ENCODE results near the gene ANKS3.
"Not testable (repeated sequence)": the region's sequence is repeated elsewhere in the genome, so short reads cannot be mapped to it uniquely, and the experiment has no call there.

ANKS3 gene

DNA sequence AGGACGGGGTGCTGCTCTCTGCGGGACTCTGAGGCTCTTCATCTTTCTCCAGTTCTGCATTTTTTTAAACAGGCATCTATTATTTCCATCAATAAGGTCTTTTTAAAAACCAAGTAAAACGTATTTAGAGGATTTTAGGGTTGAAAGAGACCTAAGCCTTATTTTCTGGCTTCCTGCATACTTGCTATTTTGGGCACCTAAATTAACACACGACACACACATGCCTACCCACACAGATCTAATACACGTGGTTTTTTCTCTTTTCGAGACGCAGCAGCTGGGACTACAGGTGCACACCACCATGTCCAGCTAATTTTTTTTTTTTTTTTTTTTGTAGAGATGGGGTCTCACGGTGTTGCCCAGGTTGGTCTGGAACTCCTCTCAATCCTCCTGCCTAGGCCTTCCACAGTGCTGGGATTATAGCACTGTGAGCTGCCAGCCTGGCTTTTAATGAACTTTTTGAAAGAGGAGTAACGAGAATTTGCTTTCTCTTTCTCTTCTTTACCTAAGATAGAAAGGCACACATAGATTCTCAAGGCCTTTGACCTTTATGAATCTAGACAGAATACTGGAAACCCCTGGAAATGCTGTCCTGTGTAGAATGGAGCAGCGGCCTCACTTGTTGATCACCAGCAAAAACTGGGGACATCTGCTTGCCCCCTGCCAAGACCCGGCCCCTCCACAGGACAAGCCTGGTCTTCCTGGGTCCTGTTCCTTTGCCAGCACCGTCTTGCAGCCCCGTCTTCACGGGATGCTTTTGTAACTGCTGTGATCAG is 14.0 kb upstream of the ANKS3 start:
- in situ Hi-C loops (cut with MboI; ENCODE audit: low sequenced_read_pairs, unreplicated experiment), result no loop called here
- TF ChIP-seq, protein P1, sequence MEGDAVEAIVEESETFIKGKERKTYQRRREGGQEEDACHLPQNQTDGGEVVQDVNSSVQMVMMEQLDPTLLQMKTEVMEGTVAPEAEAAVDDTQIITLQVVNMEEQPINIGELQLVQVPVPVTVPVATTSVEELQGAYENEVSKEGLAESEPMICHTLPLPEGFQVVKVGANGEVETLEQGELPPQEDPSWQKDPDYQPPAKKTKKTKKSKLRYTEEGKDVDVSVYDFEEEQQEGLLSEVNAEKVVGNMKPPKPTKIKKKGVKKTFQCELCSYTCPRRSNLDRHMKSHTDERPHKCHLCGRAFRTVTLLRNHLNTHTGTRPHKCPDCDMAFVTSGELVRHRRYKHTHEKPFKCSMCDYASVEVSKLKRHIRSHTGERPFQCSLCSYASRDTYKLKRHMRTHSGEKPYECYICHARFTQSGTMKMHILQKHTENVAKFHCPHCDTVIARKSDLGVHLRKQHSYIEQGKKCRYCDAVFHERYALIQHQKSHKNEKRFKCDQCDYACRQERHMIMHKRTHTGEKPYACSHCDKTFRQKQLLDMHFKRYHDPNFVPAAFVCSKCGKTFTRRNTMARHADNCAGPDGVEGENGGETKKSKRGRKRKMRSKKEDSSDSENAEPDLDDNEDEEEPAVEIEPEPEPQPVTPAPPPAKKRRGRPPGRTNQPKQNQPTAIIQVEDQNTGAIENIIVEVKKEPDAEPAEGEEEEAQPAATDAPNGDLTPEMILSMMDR (IDR thresholded peaks at IDR 0.05; ENCODE audit: borderline replicate concordance, control extremely low read depth, extremely low read depth, insufficient read depth, missing control alignments), result no peak
- DNase-seq (ENCODE audit: low spot score), result peak; percentile 53

DNA sequence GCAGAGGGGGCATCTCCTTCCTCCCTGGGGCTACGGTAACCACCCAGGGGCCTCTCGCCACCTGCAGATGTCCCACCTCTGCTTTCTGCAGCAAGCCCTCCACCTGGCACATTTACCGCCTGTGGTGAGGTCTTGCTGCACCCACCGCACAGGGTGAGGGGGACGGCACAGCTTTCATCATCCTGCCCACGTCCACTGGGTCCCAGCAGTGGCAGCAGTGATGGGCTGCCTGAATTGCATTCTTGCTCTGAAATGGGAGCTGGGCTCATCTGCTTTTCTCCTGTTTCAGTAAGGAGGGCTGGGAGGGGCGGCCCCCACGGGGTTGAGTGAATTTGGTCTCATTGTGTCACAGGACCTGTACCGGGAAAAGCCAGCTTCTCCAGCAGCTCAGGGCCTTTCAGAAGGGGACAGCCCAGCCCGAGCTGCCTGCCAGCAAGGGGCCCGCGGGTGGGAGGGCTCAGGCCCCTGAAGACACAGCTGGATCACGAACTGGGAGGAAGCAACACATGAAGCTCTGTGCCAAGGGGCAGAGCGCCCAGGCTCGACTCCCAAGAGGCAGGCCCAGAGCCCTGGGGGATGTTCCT is 13.0 kb upstream of the ANKS3 start:
- DNase-seq (ENCODE audit: low spot score), result no peak
- TF ChIP-seq, protein P1 (IDR thresholded peaks at IDR 0.05; ENCODE audit: borderline replicate concordance, control extremely low read depth, extremely low read depth, insufficient read depth, missing control alignments), result no peak
- in situ Hi-C loops (cut with MboI; ENCODE audit: low sequenced_read_pairs, unreplicated experiment), result no loop called here

DNA sequence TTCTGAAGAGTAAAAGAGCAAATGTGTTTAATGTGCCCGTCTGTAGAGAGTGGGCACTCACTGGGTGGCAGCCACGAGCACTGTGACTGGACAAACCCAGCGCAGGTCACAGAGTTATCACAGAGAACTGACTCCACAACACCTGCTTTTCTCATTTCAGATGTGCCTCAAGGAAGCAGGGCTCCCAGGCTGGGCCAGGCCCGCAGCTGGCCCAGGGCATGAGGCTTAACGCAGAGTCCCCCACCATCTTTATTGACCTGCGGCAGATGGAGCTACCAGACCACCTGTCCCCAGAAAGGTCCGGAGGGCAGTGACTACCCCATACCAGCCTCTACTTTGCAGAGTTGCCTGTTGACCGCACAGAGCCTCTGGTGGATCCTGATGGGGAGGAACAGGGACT is 12.1 kb upstream of the ANKS3 start:
- in situ Hi-C loops (cut with MboI; ENCODE audit: low sequenced_read_pairs, unreplicated experiment), result no loop called here
- TF ChIP-seq, protein P1 (IDR thresholded peaks at IDR 0.05; ENCODE audit: borderline replicate concordance, control extremely low read depth, extremely low read depth, insufficient read depth, missing control alignments), result no peak
- no peak for DNase-seq (ENCODE audit: low spot score)

DNA sequence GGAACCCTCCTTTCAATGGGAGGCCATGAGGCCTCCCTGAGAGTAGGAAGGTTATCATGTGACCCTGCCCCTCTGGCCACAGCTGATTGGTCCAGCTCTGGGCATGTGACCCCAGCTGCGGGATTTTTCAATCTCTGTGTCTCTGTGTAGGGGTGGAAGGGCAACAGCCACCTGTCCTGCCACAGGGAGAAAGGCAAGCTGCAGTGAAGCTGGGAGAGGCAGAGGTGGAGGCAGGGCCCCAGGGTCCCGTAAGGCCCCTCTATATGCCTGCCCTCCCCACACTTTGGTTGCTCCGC is 11.2 kb upstream of the ANKS3 start:
- TF ChIP-seq, protein P1 (IDR thresholded peaks at IDR 0.05; ENCODE audit: borderline replicate concordance, control extremely low read depth, extremely low read depth, insufficient read depth, missing control alignments), result no peak
- in situ Hi-C loops (cut with MboI; ENCODE audit: low sequenced_read_pairs, unreplicated experiment), result no loop called here
- DNase-seq (ENCODE audit: low spot score), result no peak

DNA sequence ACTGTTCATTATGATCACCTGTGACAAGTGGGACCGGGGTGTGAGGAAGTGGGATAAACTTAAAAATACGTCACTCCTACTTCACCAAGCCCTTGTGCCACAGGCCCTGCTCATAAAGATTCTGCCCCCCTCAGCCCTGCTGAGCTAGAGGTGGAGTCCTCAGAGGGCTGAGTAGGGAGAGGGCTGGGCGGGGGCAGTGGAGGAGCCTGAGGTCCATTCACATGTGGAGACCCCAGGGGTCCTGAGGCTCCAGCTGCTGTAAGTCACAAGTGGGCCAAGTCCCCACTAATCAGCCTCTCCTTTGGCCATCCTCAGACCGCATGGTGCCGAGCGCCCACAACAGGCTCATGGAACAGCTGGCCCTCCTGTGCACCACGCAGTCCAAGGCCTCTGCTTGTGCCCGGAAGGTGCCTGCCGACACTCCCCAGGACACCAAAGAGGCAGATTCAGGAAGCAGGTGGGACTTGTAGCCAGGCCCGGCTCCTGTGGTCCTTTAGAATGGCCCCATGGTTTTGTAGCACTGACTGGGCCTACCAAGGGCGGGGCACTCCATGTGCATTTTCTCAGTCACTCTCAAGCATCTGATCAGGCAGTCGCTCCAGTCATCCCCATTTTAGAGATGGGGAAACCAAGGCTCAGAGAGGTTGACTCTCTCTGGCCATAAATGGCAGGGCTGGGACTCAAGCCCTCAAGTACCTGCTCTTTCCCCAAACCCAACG is 10.6 kb upstream of the ANKS3 start:
- in situ Hi-C loops (cut with MboI; ENCODE audit: low sequenced_read_pairs, unreplicated experiment), result no loop called here
- no peak for DNase-seq (ENCODE audit: low spot score)

DNA sequence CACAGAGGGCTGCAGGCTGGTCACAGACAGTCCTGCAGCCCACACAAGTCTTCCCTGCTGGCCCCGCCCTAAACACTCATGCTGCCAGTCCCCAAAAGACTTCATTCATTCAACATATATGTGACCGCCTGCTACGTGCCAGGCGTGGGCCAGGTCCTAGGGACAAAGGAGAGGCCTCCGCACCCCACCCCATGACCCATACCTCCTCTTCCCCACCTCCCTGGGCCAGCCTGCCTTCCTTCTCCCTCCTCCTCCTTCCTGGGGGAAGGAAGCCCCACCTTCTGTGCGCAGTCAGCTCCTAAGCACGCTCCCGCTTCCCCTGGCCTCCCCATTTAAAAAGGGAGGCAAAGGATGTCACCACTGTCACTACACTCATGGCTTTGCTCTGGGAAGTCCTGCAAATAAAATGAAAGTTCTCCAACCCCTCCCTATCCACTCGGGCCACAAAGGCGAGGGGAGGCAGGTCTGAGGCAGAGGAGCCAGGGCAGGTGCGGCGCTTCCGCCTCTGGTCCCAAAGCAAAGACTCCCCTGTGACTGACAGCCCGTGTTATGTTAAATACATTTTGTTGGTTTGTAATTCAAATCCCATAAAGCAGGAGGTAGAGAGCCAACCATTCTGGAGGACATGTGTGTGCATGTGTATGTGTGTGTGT is 9.3 kb upstream of the ANKS3 start:
- in situ Hi-C loops (cut with MboI; ENCODE audit: low sequenced_read_pairs, unreplicated experiment), result no loop called here
- no peak for DNase-seq (ENCODE audit: low spot score)
- TF ChIP-seq, protein P1 (IDR thresholded peaks at IDR 0.05; ENCODE audit: borderline replicate concordance, control extremely low read depth, extremely low read depth, insufficient read depth, missing control alignments), result no peak

More for the DNA sequence above, 10.6 kb upstream of the ANKS3 start:
- TF ChIP-seq, protein P1 (IDR thresholded peaks at IDR 0.05; ENCODE audit: borderline replicate concordance, control extremely low read depth, extremely low read depth, insufficient read depth, missing control alignments), result no peak

GRCh38 chr16:4738370-4738769 is 4.3 kb upstream of the ANKS3 start:
- DNase-seq (ENCODE audit: low spot score); in situ Hi-C loops (cut with MboI; ENCODE audit: low sequenced_read_pairs, unreplicated experiment): not testable (repeated sequence)

Data from GM13976 (cell line).